ENCODE measurements around the gene LYPD6.

LYPD6 gene

GRCh38 chr2:149473521-149473920, 143.1 kb downstream of the LYPD6 start:
- no peak overlapping the region for H3K4me3 ChIP-seq (ENCODE audit: low read depth, low read length)
- DNase-seq (ENCODE audit: low read depth) = no peak
- no peak for TF ChIP-seq POLR2A (IDR thresholded peaks at IDR 0.05; ENCODE audit: extremely low read depth, insufficient read length)
- no peak for TF ChIP-seq MYC (IDR thresholded peaks at IDR 0.05; ENCODE audit: low read depth, low read length)
- TF ChIP-seq, protein P1, sequence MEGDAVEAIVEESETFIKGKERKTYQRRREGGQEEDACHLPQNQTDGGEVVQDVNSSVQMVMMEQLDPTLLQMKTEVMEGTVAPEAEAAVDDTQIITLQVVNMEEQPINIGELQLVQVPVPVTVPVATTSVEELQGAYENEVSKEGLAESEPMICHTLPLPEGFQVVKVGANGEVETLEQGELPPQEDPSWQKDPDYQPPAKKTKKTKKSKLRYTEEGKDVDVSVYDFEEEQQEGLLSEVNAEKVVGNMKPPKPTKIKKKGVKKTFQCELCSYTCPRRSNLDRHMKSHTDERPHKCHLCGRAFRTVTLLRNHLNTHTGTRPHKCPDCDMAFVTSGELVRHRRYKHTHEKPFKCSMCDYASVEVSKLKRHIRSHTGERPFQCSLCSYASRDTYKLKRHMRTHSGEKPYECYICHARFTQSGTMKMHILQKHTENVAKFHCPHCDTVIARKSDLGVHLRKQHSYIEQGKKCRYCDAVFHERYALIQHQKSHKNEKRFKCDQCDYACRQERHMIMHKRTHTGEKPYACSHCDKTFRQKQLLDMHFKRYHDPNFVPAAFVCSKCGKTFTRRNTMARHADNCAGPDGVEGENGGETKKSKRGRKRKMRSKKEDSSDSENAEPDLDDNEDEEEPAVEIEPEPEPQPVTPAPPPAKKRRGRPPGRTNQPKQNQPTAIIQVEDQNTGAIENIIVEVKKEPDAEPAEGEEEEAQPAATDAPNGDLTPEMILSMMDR (IDR thresholded peaks at IDR 0.05; ENCODE audit: low read depth, low read length) = no peak
- no peak for TF ChIP-seq MAX (IDR thresholded peaks at IDR 0.05; ENCODE audit: low read depth, low read length)

DNA sequence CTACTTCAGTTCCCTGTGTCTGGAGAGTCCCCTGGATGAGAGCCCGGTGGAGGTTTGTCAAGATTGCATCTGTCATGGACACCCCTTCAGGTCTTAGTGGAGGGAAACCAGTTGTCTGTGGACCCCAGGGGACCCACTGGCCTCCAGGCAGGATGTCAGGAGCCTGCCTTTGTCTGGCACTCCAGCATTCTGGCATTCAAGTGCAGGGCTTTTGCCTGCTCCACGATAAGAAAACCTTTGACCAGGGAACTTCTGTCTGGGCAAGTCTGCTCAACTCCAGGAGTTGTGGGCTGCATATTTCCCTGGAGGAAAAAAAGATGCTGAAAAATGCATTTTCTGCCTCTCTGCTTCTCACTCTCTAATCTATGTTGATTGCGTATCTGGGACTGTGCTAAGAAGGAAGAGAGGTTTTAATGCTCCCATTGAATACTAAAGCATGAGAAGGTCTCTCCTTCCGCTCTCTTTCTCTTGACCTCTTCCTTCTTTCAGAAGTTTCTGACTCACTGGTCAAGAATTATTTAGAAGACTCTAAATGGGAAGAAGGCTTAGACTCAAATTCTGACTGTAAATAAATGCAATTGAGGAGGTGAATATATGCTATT, 152.7 kb downstream of the LYPD6 start:
- no peak for DNase-seq (ENCODE audit: low read depth)
- H3K4me3 ChIP-seq (ENCODE audit: low read depth, low read length) = no peak overlapping the region
- TF ChIP-seq MAX (IDR thresholded peaks at IDR 0.05; ENCODE audit: low read depth, low read length) (no peak), POLR2A (IDR thresholded peaks at IDR 0.05; ENCODE audit: extremely low read depth, insufficient read length) (no peak), MYC (IDR thresholded peaks at IDR 0.05; ENCODE audit: low read depth, low read length) (no peak)
- TF ChIP-seq, protein P1 (IDR thresholded peaks at IDR 0.05; ENCODE audit: low read depth, low read length) = no peak

- TF ChIP-seq POLR2A (IDR thresholded peaks at IDR 0.05; ENCODE audit: extremely low read depth, insufficient read length) = no peak
- TF ChIP-seq MYC (IDR thresholded peaks at IDR 0.05; ENCODE audit: low read depth, low read length) = no peak
- no peak for TF ChIP-seq MAX (IDR thresholded peaks at IDR 0.05; ENCODE audit: low read depth, low read length)
- TF ChIP-seq, protein P1 (IDR thresholded peaks at IDR 0.05; ENCODE audit: low read depth, low read length) = no peak
- H3K4me3 ChIP-seq (ENCODE audit: low read depth, low read length) = no peak overlapping the region
- no peak for DNase-seq (ENCODE audit: low read depth)
These were observed 156.3 kb downstream of the LYPD6 start for GRCh38 chr2:149486664-149487063.

GRCh38 chr2:149487189-149487588, 156.8 kb downstream of the LYPD6 start:
- no peak overlapping the region for H3K4me3 ChIP-seq (ENCODE audit: low read depth, low read length)
- TF ChIP-seq POLR2A (IDR thresholded peaks at IDR 0.05; ENCODE audit: extremely low read depth, insufficient read length) (no peak), MYC (IDR thresholded peaks at IDR 0.05; ENCODE audit: low read depth, low read length) (no peak)
- TF ChIP-seq, protein P1 (IDR thresholded peaks at IDR 0.05; ENCODE audit: low read depth, low read length) = no peak
- no peak for DNase-seq (ENCODE audit: low read depth)

DNA sequence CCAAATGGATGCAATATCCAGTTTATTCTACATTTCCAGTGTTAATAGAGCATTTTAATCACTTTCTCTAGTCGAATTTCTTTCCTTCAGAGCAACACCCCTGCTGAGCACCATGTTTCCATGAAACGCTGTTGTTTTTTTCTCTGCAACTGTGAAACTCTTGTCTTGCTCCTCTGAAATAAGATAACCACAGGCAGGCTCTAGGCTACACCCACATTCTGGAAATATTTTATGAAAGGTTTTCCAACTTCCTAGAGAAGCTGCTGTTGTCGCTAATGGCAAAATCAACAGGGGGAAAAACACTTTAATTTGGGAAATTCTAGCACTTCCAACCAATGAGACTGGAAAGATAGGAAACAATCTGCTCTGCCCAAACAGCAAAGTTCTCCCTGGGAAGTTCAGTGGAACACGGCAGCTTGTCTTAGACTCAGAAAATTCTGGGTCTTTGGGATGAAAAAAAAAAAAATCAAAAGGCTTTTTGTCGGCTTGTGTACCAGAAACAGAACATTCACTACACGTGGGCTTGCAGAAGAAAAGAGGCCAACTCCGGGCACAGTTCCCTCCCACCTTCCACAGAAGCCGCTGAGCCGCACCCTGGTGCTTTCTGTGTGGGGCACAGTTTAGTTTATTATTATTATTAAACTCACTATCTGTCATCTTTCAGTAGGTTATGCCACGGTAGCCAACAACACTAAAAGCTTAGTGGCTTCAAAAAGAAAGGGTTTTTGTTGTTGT, 158.5 kb downstream of the LYPD6 start:
- no peak for DNase-seq (ENCODE audit: low read depth)
- H3K4me3 ChIP-seq (ENCODE audit: low read depth, low read length) = no peak overlapping the region
- TF ChIP-seq, protein P1 (IDR thresholded peaks at IDR 0.05; ENCODE audit: low read depth, low read length) = no peak
- TF ChIP-seq MYC (IDR thresholded peaks at IDR 0.05; ENCODE audit: low read depth, low read length) (no peak), MAX (IDR thresholded peaks at IDR 0.05; ENCODE audit: low read depth, low read length) (no peak), POLR2A (IDR thresholded peaks at IDR 0.05; ENCODE audit: extremely low read depth, insufficient read length) (no peak)

All from NB4 (cell line).